PFSK-1 (cell line): Measurements from ENCODE around the gene FOSB.

ENCODE experiments used
- POLR2AphosphoS5 ChIP-seq: IDR thresholded peaks from 2 replicates; pipeline ENCODE4 v1.6.1; 2012; ENCODE audit warnings: low read depth, mild to moderate bottlenecking, control low read depth, low read length, moderate library complexity
- SIN3A ChIP-seq: IDR thresholded peaks from 2 replicates; pipeline ENCODE4 v1.6.1; 2012; ENCODE audit warnings: mild to moderate bottlenecking, low read length, moderate library complexity, borderline replicate concordance; ENCODE audit not compliant: insufficient read depth
- TAF1 ChIP-seq: IDR thresholded peaks from 2 replicates; pipeline ENCODE4 v1.6.1; 2012; ENCODE audit warnings: low read length, control low read depth, borderline replicate concordance; ENCODE audit not compliant: insufficient read depth
- TF ChIP-seq, protein P1 (sequence below), 2 experiments: IDR thresholded peaks; 2 replicates each; pipeline versions ENCODE4 v1.6.1 to v1.8.0; 2011 to 2012; ENCODE audit warnings: low read depth in 2 of 2, low read length in 2 of 2, control low read depth in 1 of 2, inconsistent platforms in 1 of 2, mild to moderate bottlenecking in 1 of 2, moderate library complexity in 1 of 2; ENCODE audit not compliant: insufficient read depth in 1 of 2

GRCh38 chr19:45517238-45517637 is 49.4 kb downstream of the FOSB start:
- TF ChIP-seq POLR2AphosphoS5 (no peak), TAF1 (no peak), SIN3A (no peak)
- TF ChIP-seq, protein P1, sequence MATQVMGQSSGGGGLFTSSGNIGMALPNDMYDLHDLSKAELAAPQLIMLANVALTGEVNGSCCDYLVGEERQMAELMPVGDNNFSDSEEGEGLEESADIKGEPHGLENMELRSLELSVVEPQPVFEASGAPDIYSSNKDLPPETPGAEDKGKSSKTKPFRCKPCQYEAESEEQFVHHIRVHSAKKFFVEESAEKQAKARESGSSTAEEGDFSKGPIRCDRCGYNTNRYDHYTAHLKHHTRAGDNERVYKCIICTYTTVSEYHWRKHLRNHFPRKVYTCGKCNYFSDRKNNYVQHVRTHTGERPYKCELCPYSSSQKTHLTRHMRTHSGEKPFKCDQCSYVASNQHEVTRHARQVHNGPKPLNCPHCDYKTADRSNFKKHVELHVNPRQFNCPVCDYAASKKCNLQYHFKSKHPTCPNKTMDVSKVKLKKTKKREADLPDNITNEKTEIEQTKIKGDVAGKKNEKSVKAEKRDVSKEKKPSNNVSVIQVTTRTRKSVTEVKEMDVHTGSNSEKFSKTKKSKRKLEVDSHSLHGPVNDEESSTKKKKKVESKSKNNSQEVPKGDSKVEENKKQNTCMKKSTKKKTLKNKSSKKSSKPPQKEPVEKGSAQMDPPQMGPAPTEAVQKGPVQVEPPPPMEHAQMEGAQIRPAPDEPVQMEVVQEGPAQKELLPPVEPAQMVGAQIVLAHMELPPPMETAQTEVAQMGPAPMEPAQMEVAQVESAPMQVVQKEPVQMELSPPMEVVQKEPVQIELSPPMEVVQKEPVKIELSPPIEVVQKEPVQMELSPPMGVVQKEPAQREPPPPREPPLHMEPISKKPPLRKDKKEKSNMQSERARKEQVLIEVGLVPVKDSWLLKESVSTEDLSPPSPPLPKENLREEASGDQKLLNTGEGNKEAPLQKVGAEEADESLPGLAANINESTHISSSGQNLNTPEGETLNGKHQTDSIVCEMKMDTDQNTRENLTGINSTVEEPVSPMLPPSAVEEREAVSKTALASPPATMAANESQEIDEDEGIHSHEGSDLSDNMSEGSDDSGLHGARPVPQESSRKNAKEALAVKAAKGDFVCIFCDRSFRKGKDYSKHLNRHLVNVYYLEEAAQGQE (IDR thresholded peaks at IDR 0.05; ENCODE audit: insufficient read depth in 1 of 2, low read depth in 2 of 2, low read length in 2 of 2) = no peak
